ENCODE data around the gene MDN1. TPM values are rescaled to one million over a fixed set of nuclear protein-coding genes. Genes with fewer than 3 reads are reported as not detected.

The MDN1 gene
- total and polyA plus RNA-seq, 2 of the 8 experiments (the other 6 are each of a cell fraction or from before 2014, with no cell fraction given), result 53.5 to 179 TPM

DNA sequence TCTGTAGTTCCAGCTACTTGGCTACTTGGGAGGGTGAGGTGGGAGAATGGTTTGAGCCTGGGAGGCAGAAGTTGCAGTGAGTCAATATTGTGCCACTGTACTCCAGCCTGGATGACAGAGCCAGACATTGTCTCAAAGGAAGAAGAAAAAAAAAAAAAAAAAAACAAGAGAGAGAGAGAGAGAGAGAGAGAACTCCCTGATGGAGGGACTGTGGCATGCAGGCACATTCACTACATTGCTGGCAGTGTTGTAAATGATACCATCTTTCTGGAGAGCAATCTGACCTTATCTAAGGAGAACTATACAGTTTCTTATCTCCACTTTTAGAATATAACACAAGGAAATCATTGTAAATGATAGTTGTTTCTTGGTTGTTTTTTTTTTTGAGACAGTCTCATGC is 85.1 kb downstream of the MDN1 start:
- TF ChIP-seq TBP (IDR thresholded peaks at IDR 0.05; ENCODE audit: low read depth, low read length) (no peak), EZH2 (IDR thresholded peaks at IDR 0.05; ENCODE audit: low read depth, low read length, severe bottlenecking) (no peak)
- CTCF ChIA-PET (ENCODE audit: partially characterized antibody), result no interaction called here
- H3K23me2 ChIP-seq (ENCODE audit: low read depth, low read length), result no peaks in the 10 kb centered on the region
- H3K4me1 ChIP-seq (replicated peaks in 1 of 4; ENCODE audit: control insufficient read depth in 3 of 4, insufficient read depth in 4 of 4, low read length in 3 of 4), result no peaks in the 10 kb centered on the region
- H2BK12ac ChIP-seq (ENCODE audit: low read depth, low read length), result no peak overlapping the region
- H3K79me1 ChIP-seq (ENCODE audit: low read depth, low read length), result no peaks in the 10 kb centered on the region
- H2BK120ac ChIP-seq (replicated peaks; ENCODE audit: low read depth, low read length), result no peak overlapping the region
- no peak overlapping the region for H3K9ac ChIP-seq (replicated peaks in 1 of 4; ENCODE audit: extremely low read depth in 1 of 4, low read depth in 3 of 4, low read length in 3 of 4)
- no peaks in the 10 kb centered on the region for H3K79me2 ChIP-seq (ENCODE audit: control insufficient read depth in 1 of 2, insufficient read depth in 2 of 2, low read length in 2 of 2)
- H2BK15ac ChIP-seq (ENCODE audit: low read length), result no peak overlapping the region
- H2AFZ ChIP-seq (ENCODE audit: low read length), result no peak overlapping the region
- no peak overlapping the region for H2AK5ac ChIP-seq (ENCODE audit: low read depth, low read length)
- H3K4ac ChIP-seq (replicated peaks; ENCODE audit: insufficient read length, low read depth, low read length), result no peak overlapping the region
- H4K8ac ChIP-seq (ENCODE audit: extremely low read depth, insufficient read depth, low read length), result no peak overlapping the region
- H4K91ac ChIP-seq (replicated peaks; ENCODE audit: insufficient read length, low read length), result no peak overlapping the region
- no peak overlapping the region for H2BK20ac ChIP-seq (ENCODE audit: low read length)
- no peak overlapping the region for H3K23ac ChIP-seq (ENCODE audit: insufficient read length)
- no peaks in the 10 kb centered on the region for H3K9me3 ChIP-seq (ENCODE audit: insufficient read depth in 2 of 2, low read depth in 1 of 2, low read length in 1 of 2)
- H4K20me1 ChIP-seq (replicated peaks in 1 of 2; ENCODE audit: control insufficient read depth in 1 of 2, insufficient read depth in 2 of 2, low read length in 2 of 2), result no peaks in the 10 kb centered on the region
- FAIRE-seq, result no peak
- no peak overlapping the region for H2BK5ac ChIP-seq (ENCODE audit: low read depth, low read length)
- H3K36me3 ChIP-seq (ENCODE audit: control insufficient read depth in 2 of 4, insufficient read depth in 4 of 4, low read length in 3 of 4), result peaks cover 31 to 75% (median 58%) of the 10 kb centered on the region in 4 experiments
- POLR2A ChIA-PET (ENCODE audit: partially characterized antibody), result interaction anchor here (0.6 to 1.1 kb wide), 2 partner anchors 14 to 34 kb away, joined by 3 read pairs; no protein-coding TSS in a partner anchor
- DNase-seq (ENCODE audit: low read depth in 1 of 2, low spot score in 2 of 2), result no peak
- no peak overlapping the region for H3K14ac ChIP-seq (ENCODE audit: insufficient read length)
- H3K18ac ChIP-seq (ENCODE audit: extremely low read depth, low read length), result no peak overlapping the region
- H3K4me2 ChIP-seq (ENCODE audit: insufficient read depth in 1 of 2, low read depth in 2 of 2, low read length in 2 of 2), result no peak overlapping the region
- no peak overlapping the region for H3K27ac ChIP-seq (ENCODE audit: low read depth, low read length)
- H4K5ac ChIP-seq (ENCODE audit: insufficient read length, low read depth, low read length), result no peak overlapping the region
- no peak overlapping the region for H3K4me3 ChIP-seq (ENCODE audit: extremely low read depth in 1 of 4, insufficient read depth in 2 of 4, low read depth in 3 of 4, low read length in 4 of 4)
- H3K27me3 ChIP-seq (replicated peaks in 1 of 4; ENCODE audit: control insufficient read depth in 3 of 4, extremely low read depth in 1 of 4, insufficient read depth in 3 of 4, low read length in 3 of 4), result no peaks in the 10 kb centered on the region
- H3K56ac ChIP-seq (replicated peaks; ENCODE audit: insufficient read length, low read depth, low read length), result no peak overlapping the region
